SK-N-SH treated with all-trans-retinoic acid at 6 μM for 48 hours (cell line): ENCODE data around the gene ZNF326.

Experiments used
- ATAC-seq: fragments of 200-7000 bp; cut with Tn5 transposase; 3 replicates; pipeline ENCODE4 v1.9.1; 2020; ENCODE audit warnings: mild to moderate bottlenecking, moderate library complexity
- ARNTL ChIP-seq: fragments of 450-650 bp; formaldehyde crosslinking; IDR thresholded peaks from 2 replicates; pipeline ENCODE4 v1.5.0; 2020; ENCODE audit warnings: low read depth, mild to moderate bottlenecking, moderate library complexity, borderline replicate concordance
- BACH2 ChIP-seq: fragments of 250-450 bp; sonication (Bioruptor Pico); IDR thresholded peaks from 2 replicates; pipeline ENCODE4 v1.9.0; 2021; ENCODE audit warnings: mild to moderate bottlenecking, borderline replicate concordance
- CSDC2 ChIP-seq: fragments of 250-450 bp; sonication (Bioruptor Pico); IDR thresholded peaks from 2 replicates; pipeline ENCODE4 v1.5.0; 2020; ENCODE audit warnings: mild to moderate bottlenecking, moderate library complexity
- CSRNP3 ChIP-seq: fragments of 250-450 bp; sonication (Bioruptor Pico); IDR thresholded peaks from 2 replicates; pipeline ENCODE4 v1.5.1; 2021; ENCODE audit warnings: mild to moderate bottlenecking, moderate library complexity
- ESRRG ChIP-seq: fragments of 250-450 bp; sonication (Bioruptor Pico); IDR thresholded peaks from 2 replicates; pipeline ENCODE4 v1.6.1; 2021; ENCODE audit warnings: mild to moderate bottlenecking
- ISL1 ChIP-seq: fragments of 250-450 bp; sonication (Bioruptor Pico); IDR thresholded peaks from 2 replicates; pipeline ENCODE4 v2.1.2; 2022; ENCODE audit warnings: mild to moderate bottlenecking, moderate library complexity
- OSR1 ChIP-seq: fragments of 250-450 bp; sonication (Bioruptor Pico); IDR thresholded peaks from 2 replicates; pipeline ENCODE4 v1.8.0; 2022; ENCODE audit warnings: moderate library complexity, mild to moderate bottlenecking, inconsistent platforms
- POU6F1 ChIP-seq: fragments of 250-450 bp; sonication (Bioruptor Pico); IDR thresholded peaks from 2 replicates; pipeline ENCODE4 v1.8.0; 2021; ENCODE audit warnings: low read depth, mild to moderate bottlenecking, moderate library complexity, borderline replicate concordance
- PPARA ChIP-seq: fragments of 250-450 bp; sonication (Bioruptor Pico); IDR thresholded peaks from 2 replicates; pipeline ENCODE4 v1.5.0; 2020; ENCODE audit warnings: mild to moderate bottlenecking, borderline replicate concordance
- RARB ChIP-seq: fragments of 250-450 bp; sonication (Bioruptor Pico); IDR thresholded peaks from 2 replicates; pipeline ENCODE4 v1.8.0; 2021; ENCODE audit warnings: mild to moderate bottlenecking, moderate library complexity
- SNAI2 ChIP-seq: fragments of 250-450 bp; sonication (Bioruptor Pico); IDR thresholded peaks from 2 replicates; pipeline ENCODE4 v1.5.0; 2020; ENCODE audit warnings: mild to moderate bottlenecking, moderate library complexity
- TCF4 ChIP-seq: fragments of 250-450 bp; sonication (Bioruptor Pico); IDR thresholded peaks from 2 replicates; pipeline ENCODE4 v1.8.0; 2021; ENCODE audit warnings: mild to moderate bottlenecking, moderate library complexity, borderline replicate concordance
- TOX ChIP-seq: fragments of 250-450 bp; sonication (Bioruptor Pico); IDR thresholded peaks from 2 replicates; pipeline ENCODE4 v1.8.0; 2021; ENCODE audit warnings: mild to moderate bottlenecking, moderate library complexity, borderline replicate concordance
- ZFP3 ChIP-seq: fragments of 250-450 bp; sonication (Bioruptor Pico); IDR thresholded peaks from 2 replicates; pipeline ENCODE4 v1.5.0; 2020; ENCODE audit warnings: mild to moderate bottlenecking, moderate library complexity
- ZFP30 ChIP-seq: fragments of 450-650 bp; formaldehyde crosslinking; IDR thresholded peaks from 2 replicates; pipeline ENCODE4 v1.5.0; 2022; ENCODE audit warnings: mild to moderate bottlenecking, moderate library complexity
- ZNF70 ChIP-seq: fragments of 450-650 bp; formaldehyde crosslinking; IDR thresholded peaks from 2 replicates; pipeline ENCODE4 v1.5.0; 2020; ENCODE audit warnings: mild to moderate bottlenecking, moderate library complexity
- ZNF8 ChIP-seq: fragments of 450-650 bp; formaldehyde crosslinking; IDR thresholded peaks from 2 replicates; pipeline ENCODE4 v1.5.0; 2020; ENCODE audit warnings: mild to moderate bottlenecking, moderate library complexity
- TF ChIP-seq, protein P1 (sequence below): fragments of 250-450 bp; sonication (Bioruptor Pico); IDR thresholded peaks from 2 replicates; pipeline ENCODE4 v1.5.0; 2020; ENCODE audit warnings: mild to moderate bottlenecking, moderate library complexity
- TF ChIP-seq, protein P2 (sequence below): fragments of 250-450 bp; sonication (Bioruptor Pico); IDR thresholded peaks from 2 replicates; pipeline ENCODE4 v1.5.1; 2020; ENCODE audit warnings: low read depth, mild to moderate bottlenecking, moderate library complexity
- TF ChIP-seq, protein P3 (sequence below): fragments of 250-450 bp; sonication (Bioruptor Pico); IDR thresholded peaks from 2 replicates; pipeline ENCODE4 v1.8.0; 2020; ENCODE audit warnings: mild to moderate bottlenecking, moderate library complexity, borderline replicate concordance

ZNF326 gene

DNA sequence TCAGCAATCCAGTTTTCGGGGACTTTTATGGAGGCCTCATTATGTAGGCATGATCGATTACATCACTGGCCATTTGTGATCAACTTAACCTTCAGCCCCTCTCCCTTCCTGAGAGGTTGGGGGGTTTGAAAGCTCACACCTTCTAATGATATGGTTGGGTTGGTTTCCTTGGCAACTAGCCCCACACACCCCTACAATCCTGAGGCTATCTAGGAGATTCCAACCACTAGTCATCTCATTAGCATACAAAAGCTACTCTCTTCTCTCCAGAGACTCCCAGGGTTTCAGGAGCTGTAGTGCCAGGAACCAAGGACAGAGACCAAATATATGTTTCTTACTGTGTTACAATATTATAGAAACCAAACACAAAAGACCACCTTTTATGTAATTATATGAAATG lies 35.2 kb upstream of the ZNF326 start (continued):
- TF ChIP-seq, protein P1, sequence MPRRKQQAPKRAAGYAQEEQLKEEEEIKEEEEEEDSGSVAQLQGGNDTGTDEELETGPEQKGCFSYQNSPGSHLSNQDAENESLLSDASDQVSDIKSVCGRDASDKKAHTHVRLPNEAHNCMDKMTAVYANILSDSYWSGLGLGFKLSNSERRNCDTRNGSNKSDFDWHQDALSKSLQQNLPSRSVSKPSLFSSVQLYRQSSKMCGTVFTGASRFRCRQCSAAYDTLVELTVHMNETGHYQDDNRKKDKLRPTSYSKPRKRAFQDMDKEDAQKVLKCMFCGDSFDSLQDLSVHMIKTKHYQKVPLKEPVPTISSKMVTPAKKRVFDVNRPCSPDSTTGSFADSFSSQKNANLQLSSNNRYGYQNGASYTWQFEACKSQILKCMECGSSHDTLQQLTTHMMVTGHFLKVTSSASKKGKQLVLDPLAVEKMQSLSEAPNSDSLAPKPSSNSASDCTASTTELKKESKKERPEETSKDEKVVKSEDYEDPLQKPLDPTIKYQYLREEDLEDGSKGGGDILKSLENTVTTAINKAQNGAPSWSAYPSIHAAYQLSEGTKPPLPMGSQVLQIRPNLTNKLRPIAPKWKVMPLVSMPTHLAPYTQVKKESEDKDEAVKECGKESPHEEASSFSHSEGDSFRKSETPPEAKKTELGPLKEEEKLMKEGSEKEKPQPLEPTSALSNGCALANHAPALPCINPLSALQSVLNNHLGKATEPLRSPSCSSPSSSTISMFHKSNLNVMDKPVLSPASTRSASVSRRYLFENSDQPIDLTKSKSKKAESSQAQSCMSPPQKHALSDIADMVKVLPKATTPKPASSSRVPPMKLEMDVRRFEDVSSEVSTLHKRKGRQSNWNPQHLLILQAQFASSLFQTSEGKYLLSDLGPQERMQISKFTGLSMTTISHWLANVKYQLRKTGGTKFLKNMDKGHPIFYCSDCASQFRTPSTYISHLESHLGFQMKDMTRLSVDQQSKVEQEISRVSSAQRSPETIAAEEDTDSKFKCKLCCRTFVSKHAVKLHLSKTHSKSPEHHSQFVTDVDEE (CRISPR knock-in tag), result no peak
- no peak for TF ChIP-seq TCF4 (CRISPR knock-in tag)
- no peak for TF ChIP-seq TOX (CRISPR knock-in tag)
- no peak for TF ChIP-seq ZNF70 (CRISPR knock-in tag)
- TF ChIP-seq ZNF8, result no peak
- no peak for TF ChIP-seq ZFP3 (CRISPR knock-in tag)

DNA sequence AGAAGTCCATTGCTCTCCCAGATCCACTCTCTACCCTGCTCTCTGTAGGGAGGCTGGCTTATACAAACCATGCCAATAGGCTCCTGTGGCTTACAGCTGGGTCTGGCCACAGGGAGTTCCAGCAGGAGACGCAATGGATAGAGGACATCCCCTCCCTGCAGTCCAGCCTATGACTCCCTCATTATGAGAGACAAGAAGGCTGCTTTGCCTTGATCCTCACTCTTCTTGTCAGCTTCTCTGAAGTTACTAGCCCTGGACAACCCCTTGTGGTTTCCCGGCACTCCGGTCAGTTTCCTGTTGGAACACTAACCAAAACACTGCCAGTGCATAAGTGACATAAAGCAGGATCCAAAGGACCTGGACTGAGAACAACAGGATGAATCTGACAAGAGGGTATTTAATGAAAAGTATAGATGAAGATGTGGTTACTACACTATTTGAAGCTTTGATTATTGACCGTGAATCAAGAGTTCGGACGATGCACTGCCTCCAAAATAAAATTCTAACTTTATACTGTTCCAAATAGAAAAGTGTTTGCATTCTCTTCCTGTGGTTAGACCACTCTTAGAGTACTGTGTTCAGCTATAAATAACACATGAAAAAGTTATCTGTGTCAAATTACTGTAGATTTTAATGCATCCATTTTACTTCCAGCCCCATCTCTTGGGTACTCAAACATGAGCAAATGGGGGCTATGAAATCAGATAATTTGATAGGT lies 32.7 kb upstream of the ZNF326 start:
- ATAC-seq, result peak; percentile 95
- TF ChIP-seq PPARA (CRISPR knock-in tag) (no peak), OSR1 (CRISPR knock-in tag) (no peak), TOX (CRISPR knock-in tag) (no peak; the same call in 1 of the 2 replicates), TCF4 (CRISPR knock-in tag) (no peak), CSRNP3 (CRISPR knock-in tag) (no peak), BACH2 (CRISPR knock-in tag) (no peak), ZNF70 (CRISPR knock-in tag) (no peak), ZNF8 (no peak), ARNTL (no peak), SNAI2 (CRISPR knock-in tag) (no peak), ZFP3 (CRISPR knock-in tag) (no peak), ZFP30 (CRISPR knock-in tag) (no peak), POU6F1 (CRISPR knock-in tag) (no peak), ISL1 (no peak), ESRRG (CRISPR knock-in tag) (no peak), RARB (no peak), CSDC2 (CRISPR knock-in tag) (no peak)
- TF ChIP-seq, protein P2, sequence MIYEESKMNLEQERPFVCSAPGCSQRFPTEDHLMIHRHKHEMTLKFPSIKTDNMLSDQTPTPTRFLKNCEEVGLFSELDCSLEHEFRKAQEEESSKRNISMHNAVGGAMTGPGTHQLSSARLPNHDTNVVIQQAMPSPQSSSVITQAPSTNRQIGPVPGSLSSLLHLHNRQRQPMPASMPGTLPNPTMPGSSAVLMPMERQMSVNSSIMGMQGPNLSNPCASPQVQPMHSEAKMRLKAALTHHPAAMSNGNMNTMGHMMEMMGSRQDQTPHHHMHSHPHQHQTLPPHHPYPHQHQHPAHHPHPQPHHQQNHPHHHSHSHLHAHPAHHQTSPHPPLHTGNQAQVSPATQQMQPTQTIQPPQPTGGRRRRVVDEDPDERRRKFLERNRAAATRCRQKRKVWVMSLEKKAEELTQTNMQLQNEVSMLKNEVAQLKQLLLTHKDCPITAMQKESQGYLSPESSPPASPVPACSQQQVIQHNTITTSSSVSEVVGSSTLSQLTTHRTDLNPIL (CRISPR knock-in tag), result no peak
- TF ChIP-seq, protein P1 (CRISPR knock-in tag), result no peak
- TF ChIP-seq, protein P3, sequence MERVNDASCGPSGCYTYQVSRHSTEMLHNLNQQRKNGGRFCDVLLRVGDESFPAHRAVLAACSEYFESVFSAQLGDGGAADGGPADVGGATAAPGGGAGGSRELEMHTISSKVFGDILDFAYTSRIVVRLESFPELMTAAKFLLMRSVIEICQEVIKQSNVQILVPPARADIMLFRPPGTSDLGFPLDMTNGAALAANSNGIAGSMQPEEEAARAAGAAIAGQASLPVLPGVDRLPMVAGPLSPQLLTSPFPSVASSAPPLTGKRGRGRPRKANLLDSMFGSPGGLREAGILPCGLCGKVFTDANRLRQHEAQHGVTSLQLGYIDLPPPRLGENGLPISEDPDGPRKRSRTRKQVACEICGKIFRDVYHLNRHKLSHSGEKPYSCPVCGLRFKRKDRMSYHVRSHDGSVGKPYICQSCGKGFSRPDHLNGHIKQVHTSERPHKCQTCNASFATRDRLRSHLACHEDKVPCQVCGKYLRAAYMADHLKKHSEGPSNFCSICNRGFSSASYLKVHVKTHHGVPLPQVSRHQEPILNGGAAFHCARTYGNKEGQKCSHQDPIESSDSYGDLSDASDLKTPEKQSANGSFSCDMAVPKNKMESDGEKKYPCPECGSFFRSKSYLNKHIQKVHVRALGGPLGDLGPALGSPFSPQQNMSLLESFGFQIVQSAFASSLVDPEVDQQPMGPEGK (CRISPR knock-in tag), result no peak
